HepG2 (cell line): ENCODE data around the gene PRKD2. TPM values are rescaled to one million over a fixed set of nuclear protein-coding genes. Genes with fewer than 3 reads are reported as not detected.

Experiments used
- ARID5B ChIP-seq: IDR thresholded peaks from 2 replicates; pipeline ENCODE4 v1.4.0; 2020; ENCODE audit warnings: mild to moderate bottlenecking, missing genetic modification reagents
- CCDC6 ChIP-seq: sonication (generic); formaldehyde crosslinking; IDR thresholded peaks from 2 replicates; pipeline ENCODE4 v1.8.1; 2022; ENCODE audit warnings: mild to moderate bottlenecking, missing genetic modification reagents, moderate library complexity
- EED ChIP-seq: sonication (generic); formaldehyde crosslinking; IDR thresholded peaks from 2 replicates; pipeline ENCODE4 v1.5.0; 2020; ENCODE audit warnings: mild to moderate bottlenecking, missing genetic modification reagents
- FOSL1 ChIP-seq: sonication (generic); formaldehyde crosslinking; IDR thresholded peaks from 2 replicates; pipeline ENCODE4 v1.9.0; 2021; ENCODE audit warnings: missing genetic modification reagents, borderline replicate concordance
- FOXJ3 ChIP-seq: sonication (generic); formaldehyde crosslinking; IDR thresholded peaks from 2 replicates; pipeline ENCODE4 v1.4.0; 2020; ENCODE audit warnings: missing genetic modification reagents, mild to moderate bottlenecking, borderline replicate concordance
- HIVEP1 ChIP-seq: sonication (generic); formaldehyde crosslinking; IDR thresholded peaks from 2 replicates; pipeline ENCODE4 v1.4.0; 2020; ENCODE audit warnings: mild to moderate bottlenecking, missing genetic modification reagents
- HMGXB4 ChIP-seq, 2 experiments: sonication (generic) in 1 of 2; formaldehyde crosslinking in 1 of 2; IDR thresholded peaks; 2 replicates each; pipeline versions ENCODE4 v1.4.0 to v1.6.1; 2018 to 2020; ENCODE audit warnings: missing genetic modification reagents in 2 of 2, borderline replicate concordance in 1 of 2, low read depth in 1 of 2, mild to moderate bottlenecking in 1 of 2, missing biosample characterization in 1 of 2
- JUND ChIP-seq: sonication (generic); formaldehyde crosslinking; IDR thresholded peaks from 2 replicates; pipeline ENCODE4 v1.8.0; 2022; ENCODE audit warnings: mild to moderate bottlenecking, missing genetic modification reagents
- LRRFIP1 ChIP-seq: sonication (generic); formaldehyde crosslinking; conservative IDR thresholded peaks from 2 replicates; pipeline ENCODE4 v1.4.0; 2020; ENCODE audit warnings: missing genetic modification reagents
- MXI1 ChIP-seq: IDR thresholded peaks from 3 replicates; pipeline ENCODE4 v1.6.1; 2012; ENCODE audit warnings: low read depth, low read length, inconsistent platforms, borderline replicate concordance
- RFX3 ChIP-seq: IDR thresholded peaks from 2 replicates; pipeline ENCODE4 v1.6.1; 2016; ENCODE audit warnings: missing biosample characterization, missing genetic modification reagents
- SALL1 ChIP-seq: sonication (generic); formaldehyde crosslinking; IDR thresholded peaks from 2 replicates; pipeline ENCODE4 v1.8.0; 2022; ENCODE audit warnings: mild to moderate bottlenecking, missing genetic modification reagents
- SCMH1 ChIP-seq: sonication (generic); formaldehyde crosslinking; IDR thresholded peaks from 2 replicates; pipeline ENCODE4 v1.9.0; 2021; ENCODE audit warnings: missing genetic modification reagents, mild to moderate bottlenecking, borderline replicate concordance
- SP5 ChIP-seq: IDR thresholded peaks from 2 replicates; pipeline ENCODE4 v1.6.1; 2016; ENCODE audit warnings: low read depth, borderline replicate concordance
- SUZ12 ChIP-seq: fragments of 150-350 bp; IDR thresholded peaks from 2 replicates; pipeline ENCODE4 v1.6.1; 2014; ENCODE audit warnings: low read depth, low read length
- ZBTB8A ChIP-seq: sonication (generic); formaldehyde crosslinking; IDR thresholded peaks from 2 replicates; pipeline ENCODE4 v1.4.0; 2020; ENCODE audit warnings: mild to moderate bottlenecking, low read depth, missing genetic modification reagents, borderline replicate concordance
- ZFP36 ChIP-seq: fragments of 150-350 bp; IDR thresholded peaks from 2 replicates; pipeline ENCODE4 v1.6.1; 2018; ENCODE audit warnings: borderline replicate concordance, low read length, low read depth; ENCODE audit not compliant: partially characterized antibody
- ZMYM2 ChIP-seq: sonication (generic); formaldehyde crosslinking; IDR thresholded peaks from 2 replicates; pipeline ENCODE4 v1.8.0; 2022; ENCODE audit warnings: mild to moderate bottlenecking, missing genetic modification reagents
- ZNF230 ChIP-seq: sonication (generic); formaldehyde crosslinking; IDR thresholded peaks from 2 replicates; pipeline ENCODE4 v1.4.0; 2020; ENCODE audit warnings: mild to moderate bottlenecking, missing genetic modification reagents
- ZNF557 ChIP-seq: sonication (generic); formaldehyde crosslinking; IDR thresholded peaks from 2 replicates; pipeline ENCODE4 v1.4.0; 2020; ENCODE audit warnings: missing genetic modification reagents
- ZNF678 ChIP-seq: sonication (generic); formaldehyde crosslinking; IDR thresholded peaks from 2 replicates; pipeline ENCODE4 v1.4.0; 2020; ENCODE audit warnings: mild to moderate bottlenecking, missing genetic modification reagents
- ZNF720 ChIP-seq: sonication (generic); formaldehyde crosslinking; IDR thresholded peaks from 2 replicates; pipeline ENCODE4 v1.4.0; 2020; ENCODE audit warnings: missing genetic modification reagents
- polyA plus RNA-seq, 8 experiments: library from polyadenylated mRNA; depleted of rRNA in 3 of 8; stranded (reverse) in 7 of 8; unstranded in 1 of 8; fragments of >200 nt; fragmentation: Illumina TruSeq in 4 of 8; extraction: Trizol in 4 of 8; gene quantifications; 2 replicates each; pipeline versions ENCODE4 v1.2.1 to v1.2.3, GENCODE V29; 2011 to 2016; ENCODE audit warnings: low read depth in 4 of 8, missing spikeins in 1 of 8, mixed read lengths in 1 of 8; ENCODE audit not compliant: insufficient read depth in 1 of 8
- total RNA-seq, 5 experiments: library from RNA; depleted of rRNA; stranded (reverse); fragments of >200 nt; fragmentation: Illumina TruSeq; extraction: Trizol; gene quantifications; 2 replicates each; pipeline ENCODE4 v1.2.3, GENCODE V29; 2016; ENCODE audit warnings: low read depth in 1 of 5

The PRKD2 gene
- total and polyA plus RNA-seq, 2 of the 13 experiments (the other 11 are each of a cell fraction or from before 2014, with no cell fraction given) = 6.7 to 7.3 TPM

- TF ChIP-seq ZFP36 = no peak
- peak; percentile 65 for TF ChIP-seq ARID5B (CRISPR knock-in tag)
- TF ChIP-seq ZNF557 = no peak
- no peak; the same call in 1 of the 2 replicates for TF ChIP-seq SALL1 (CRISPR knock-in tag)
- TF ChIP-seq CCDC6 (CRISPR knock-in tag) = 0 out of 2 replicates have a peak, but pooled peaks have one; percentile 32
- no peak for TF ChIP-seq SP5 (CRISPR knock-in tag)
- no peak for TF ChIP-seq EED (CRISPR knock-in tag)
- no peak for TF ChIP-seq JUND (CRISPR knock-in tag)
- no peak for TF ChIP-seq FOSL1 (CRISPR knock-in tag)
- no peak for TF ChIP-seq ZBTB8A (CRISPR knock-in tag)
- no peak for TF ChIP-seq HIVEP1 (CRISPR knock-in tag)
- TF ChIP-seq MXI1 = peak; percentile 53; the same call in 1 of the 3 replicates
- TF ChIP-seq SUZ12 = no peak
- TF ChIP-seq ZNF230 = no peak
- no peak for TF ChIP-seq RFX3 (CRISPR knock-in tag)
- TF ChIP-seq SCMH1 (CRISPR knock-in tag) = no peak
- TF ChIP-seq HMGXB4 (CRISPR knock-in tag; IDR thresholded peaks at IDR 0.05; ENCODE audit: borderline replicate concordance in 1 of 2, low read depth in 1 of 2) = peak in 1 of 2 experiments; percentile 41; a peak in 1 of 4 replicates
- TF ChIP-seq FOXJ3 (CRISPR knock-in tag) = no peak
- TF ChIP-seq ZNF678 (CRISPR knock-in tag) = no peak
- no peak for TF ChIP-seq ZNF720 (CRISPR knock-in tag)
- TF ChIP-seq ZMYM2 (CRISPR knock-in tag) = no peak
- TF ChIP-seq LRRFIP1 (CRISPR knock-in tag) = no peak
These were observed 44.5 kb upstream of the PRKD2 start (continued) for GRCh38 chr19:46761418-46761831.
